Stimulated activated CD4-positive, alpha-beta T cell treated with anti-CD3 and anti-CD28 coated beads, Interleukin-15, amount 100 ng/mL, for 48 hours (primary cell): Measurements from ENCODE around the gene AP3B1.
"Not testable (repeated sequence)": the region's sequence is repeated elsewhere in the genome, so short reads cannot be mapped to it uniquely, and the experiment has no call there.

Experiments
- DNase-seq, 2 donors: peaks; one replicate each; pipeline ENCODE4 v3.0.0-alpha.2; 2020; ENCODE audit warnings: low read depth in 2 of 2

Gene AP3B1

DNA sequence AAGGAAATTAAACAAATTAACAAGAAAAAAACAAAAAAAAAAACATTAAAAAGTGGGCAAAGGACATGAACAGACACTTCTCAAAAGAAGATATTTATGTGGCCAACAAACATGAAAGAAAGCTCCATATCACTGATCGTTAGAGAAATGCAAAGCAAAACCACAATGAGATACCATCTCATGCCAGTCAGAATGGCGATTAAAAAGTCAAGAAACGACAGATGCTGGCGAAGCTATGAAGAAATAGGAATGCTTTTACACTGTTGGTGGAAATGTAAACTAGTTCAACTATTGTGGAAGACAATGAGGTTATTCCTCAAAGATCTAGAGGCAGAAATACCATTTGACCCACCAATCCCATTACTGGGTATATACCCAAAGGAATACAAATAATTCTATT is 223.8 kb downstream of the AP3B1 start:
- DNase-seq, result not testable (repeated sequence)

DNA sequence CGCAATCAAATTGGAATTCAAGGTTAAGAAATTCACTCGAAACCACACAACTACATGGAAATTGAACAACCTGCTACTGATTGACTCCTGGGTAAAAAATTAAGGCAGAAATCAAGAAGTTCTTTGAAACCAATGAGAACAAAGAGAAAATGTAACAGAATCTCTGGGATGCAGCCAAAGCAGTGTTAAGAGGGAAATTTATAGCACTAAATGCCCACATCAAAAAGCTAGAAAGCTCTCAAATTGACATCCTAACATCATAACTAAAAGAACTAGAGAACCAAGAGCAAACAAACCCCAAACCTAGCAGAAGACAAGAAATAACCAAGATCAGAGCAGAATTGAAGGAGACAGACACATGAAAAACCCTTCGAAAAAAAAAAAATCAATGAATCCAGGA is 226.9 kb downstream of the AP3B1 start:
- DNase-seq, result not testable (repeated sequence)

DNA sequence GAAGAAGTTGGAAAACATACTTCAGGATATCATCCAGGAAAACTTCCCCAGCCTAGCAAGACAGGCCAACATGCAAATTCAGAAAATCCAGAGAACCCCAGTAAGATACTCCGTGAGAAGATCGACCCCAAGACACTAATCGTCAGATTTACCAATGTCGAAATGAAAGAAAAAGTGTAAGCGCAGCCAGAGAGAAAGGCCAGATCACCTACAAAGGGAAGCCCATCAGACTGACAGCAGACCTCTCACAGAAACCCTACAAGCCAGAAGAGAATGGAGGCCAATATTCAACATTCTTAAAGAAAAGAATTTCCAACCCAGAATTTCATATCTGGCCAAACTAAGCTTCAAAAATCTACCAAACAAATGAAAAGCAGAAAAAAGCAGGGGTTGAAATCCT is 227.8 kb downstream of the AP3B1 start:
- not testable (repeated sequence) for DNase-seq

DNA sequence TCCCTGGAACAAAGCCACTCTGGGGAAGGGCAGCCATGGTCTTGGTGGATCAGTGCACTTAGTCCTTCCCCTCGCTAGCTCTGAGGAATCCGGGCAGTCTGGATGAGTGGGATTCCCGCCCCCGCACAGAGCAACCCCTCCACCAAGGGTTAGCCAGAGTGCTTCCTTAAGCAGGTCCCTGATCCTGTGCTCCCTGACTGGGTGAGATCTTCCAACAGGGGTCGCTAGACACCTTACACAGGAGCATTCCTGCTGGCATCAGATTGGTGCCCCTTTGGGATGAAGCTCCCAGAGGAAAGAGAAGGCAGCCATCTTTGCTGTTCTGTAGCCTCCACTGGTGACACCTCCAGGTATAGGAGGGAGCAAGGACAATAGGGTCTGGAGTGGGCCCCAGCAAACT is 228.8 kb downstream of the AP3B1 start:
- no peak for DNase-seq

DNA sequence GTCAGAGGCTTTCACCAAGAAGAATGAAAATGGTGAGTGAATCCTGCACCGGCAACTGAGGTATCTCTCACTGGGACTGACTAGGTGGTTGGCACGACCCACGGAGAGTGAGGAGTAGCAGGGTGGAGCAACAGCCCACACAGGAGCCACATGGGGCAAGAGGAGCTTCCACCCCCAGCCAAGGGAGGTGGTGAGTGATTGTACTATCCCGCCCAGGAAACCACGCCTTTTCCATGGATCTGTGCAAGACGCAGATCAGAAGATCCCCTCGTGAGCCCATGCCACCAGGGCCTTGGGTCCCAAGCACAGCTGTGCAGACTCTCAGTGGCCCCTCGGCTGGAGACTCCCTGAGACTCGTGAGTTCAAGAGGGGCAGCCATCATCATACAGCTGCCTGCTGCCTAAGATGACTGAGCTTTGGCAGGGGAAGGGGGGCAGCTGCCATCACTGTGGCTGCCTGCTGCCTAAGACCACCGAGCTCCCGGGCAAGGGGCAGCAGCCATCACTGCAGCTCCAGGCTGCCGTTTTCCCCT is 229.5 kb downstream of the AP3B1 start:
- DNase-seq, result no peak

DNA sequence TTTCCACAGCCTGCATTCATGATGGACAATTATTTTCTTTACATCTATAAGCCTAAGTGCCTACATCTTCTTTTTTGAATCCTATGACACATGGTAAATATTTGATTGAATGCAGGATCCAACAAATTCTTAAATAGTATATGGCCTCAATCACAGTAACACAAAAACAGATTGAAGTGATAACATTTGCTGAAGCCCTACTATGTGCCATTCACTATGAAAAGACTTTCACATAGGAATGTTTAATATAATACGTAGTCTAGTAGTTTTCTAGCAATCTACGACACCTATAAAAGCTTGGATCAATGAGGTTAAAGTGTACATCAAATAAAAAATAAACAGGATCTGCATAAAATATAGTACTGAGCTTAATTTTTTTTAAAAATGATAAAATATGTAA is 231.0 kb downstream of the AP3B1 start:
- no peak for DNase-seq

DNA sequence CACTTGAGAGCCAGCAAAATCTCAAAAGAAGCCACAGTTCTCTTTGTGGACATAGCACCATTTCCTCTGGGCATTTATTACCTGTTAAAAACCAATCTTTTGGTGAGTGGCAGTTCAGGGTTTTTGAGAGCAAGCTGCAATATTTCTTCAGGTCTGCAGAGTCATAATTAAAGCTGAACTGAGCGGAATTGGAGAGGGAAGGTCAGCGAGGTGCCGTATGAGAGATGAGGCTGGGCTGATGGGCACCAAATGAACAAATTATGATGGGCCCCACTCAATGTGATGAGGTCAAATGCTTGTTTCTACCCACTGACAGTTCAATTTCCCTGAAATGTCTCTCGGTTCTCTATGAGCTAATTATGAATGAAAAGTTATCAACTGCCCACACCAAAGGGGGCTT is 231.9 kb downstream of the AP3B1 start:
- no peak for DNase-seq

DNA sequence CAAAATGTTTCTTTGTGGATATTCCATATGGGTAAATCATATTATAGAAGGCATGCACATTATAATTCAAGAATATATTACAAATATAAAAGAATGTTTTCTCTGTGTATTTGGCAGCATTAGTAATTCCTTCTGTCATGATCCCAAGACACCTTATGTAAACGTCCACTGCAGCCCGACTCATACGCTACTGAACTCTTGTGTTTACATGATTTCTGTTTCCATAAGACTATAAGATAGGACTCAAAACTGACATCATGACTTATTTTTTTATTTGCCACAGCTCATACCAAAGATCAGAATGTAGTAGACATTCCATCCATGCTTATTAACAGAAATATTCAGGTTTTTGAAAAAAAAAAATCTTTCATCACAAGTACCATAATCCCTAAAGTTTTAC is 234.1 kb downstream of the AP3B1 start:
- no peak for DNase-seq

DNA sequence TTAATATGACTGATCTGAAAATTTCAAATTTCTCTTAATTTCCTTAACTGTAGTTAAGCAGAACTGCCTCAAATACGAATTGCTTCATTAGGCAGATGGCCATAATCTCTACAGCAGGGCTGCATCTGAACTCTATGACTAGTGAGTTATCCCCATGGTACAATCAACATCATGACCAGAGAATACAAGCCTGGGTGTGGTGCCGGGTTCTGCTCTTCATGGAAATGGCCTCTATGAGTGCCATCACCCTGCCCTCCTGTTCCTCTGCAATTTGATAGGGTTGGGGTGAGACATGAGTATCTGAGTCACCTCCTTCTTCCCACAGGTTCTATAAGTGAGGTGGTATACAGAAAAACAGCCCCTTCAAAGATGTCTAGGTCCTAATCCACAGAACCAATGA is 235.9 kb downstream of the AP3B1 start:
- no peak for DNase-seq

DNA sequence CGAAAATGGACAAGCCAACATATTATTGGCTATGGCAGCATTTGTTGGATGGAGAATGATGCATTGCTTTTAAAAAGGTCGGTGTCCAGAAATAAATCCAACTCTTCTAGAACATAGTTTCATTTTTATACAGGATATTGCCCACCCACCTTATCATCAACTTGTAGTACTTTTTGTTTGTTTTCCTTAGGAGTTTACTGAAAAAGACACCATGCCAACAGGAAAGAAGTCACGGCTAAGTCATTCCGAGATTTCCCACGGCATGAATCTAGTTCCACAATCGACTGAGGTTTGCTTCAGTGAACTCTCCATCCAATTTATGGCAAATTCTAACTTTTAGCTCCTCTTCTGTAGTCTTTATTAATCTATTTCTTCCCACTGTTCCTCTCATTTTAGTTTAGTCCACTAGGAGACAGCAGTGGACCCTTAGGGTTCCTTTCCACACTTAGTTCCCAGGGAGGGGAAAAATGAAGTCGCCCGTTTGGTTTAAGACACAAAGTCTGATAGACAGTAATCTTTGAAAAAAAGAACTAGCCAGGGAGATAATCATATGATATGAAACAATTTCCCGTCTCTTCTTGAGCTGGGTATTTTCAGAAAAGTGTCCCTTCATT is 237.5 kb downstream of the AP3B1 start:
- no peak for DNase-seq

DNA sequence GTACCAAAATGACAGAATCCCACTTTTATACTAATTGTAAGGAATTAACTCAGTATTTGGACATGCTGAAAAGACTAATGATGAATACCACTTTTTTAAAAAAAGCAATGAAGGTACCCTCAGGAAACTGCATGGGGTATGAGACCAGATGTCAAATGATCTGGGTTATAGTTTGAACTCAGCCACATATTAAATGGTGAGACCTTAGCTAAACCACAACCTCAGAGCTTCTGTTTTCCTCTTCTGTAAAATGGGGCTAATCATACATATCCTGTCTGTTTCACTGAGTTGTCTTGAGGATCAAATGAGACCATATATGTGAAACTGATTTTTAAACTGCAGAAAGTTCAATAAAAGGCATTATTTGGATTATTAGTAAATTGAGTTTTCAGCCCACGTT is 238.4 kb downstream of the AP3B1 start:
- no peak for DNase-seq

DNA sequence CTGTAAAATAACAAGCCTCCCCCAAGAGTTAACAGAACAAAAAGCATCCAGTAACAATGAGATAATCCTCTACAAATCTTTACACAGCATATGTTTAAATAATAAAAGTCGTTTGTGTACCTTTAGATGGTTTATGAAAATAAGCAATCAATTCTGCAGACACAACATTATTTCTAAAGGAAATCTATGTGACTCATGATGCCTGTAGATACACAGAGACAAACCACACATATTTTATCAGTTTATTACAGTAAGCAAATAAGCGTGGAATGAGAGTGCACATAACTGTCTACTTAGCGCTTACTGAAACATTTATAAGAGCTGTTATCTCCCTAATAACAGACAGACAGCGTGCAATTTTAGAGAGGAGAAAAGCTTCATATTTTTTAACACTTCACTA is 243.6 kb downstream of the AP3B1 start:
- DNase-seq, result no peak

DNA sequence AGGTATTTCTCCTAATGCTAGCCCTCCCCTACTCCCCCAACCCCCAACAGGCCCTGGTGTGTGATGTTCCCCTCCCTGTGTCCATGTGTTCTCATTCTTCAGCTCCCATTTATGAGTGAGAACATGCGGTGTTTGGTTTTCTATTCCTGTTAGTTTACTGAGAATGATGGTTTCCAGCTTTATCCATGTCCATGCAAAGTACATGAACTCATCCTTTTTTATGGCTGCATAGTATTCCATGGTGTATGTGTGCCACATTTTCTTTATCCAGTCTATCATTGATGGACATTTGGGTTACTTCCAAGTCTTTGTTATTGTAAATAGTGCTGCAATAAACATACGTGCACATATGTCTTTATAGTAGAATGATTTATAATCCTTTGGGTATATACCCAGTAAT is 247.7 kb downstream of the AP3B1 start:
- DNase-seq, result not testable (repeated sequence)

DNA sequence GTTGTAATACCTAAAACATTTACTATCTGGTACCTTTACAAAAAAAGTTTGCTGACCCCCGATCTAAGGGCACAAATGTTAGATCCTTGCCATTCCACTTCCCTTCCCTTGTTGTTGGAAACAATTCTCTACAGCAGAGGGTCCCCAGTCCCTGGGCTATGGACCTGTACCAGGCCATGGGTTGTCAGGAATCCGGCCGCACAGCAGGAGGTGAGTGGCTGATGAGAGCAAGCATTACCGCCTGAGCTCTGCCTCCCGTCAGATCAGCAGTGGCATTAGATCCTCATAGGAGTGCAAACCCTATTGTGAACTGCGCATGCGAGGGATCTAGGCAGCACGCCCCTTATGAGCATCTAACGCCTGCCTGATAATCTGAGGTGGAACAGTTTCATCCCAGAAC is 248.5 kb downstream of the AP3B1 start:
- DNase-seq, result no peak

DNA sequence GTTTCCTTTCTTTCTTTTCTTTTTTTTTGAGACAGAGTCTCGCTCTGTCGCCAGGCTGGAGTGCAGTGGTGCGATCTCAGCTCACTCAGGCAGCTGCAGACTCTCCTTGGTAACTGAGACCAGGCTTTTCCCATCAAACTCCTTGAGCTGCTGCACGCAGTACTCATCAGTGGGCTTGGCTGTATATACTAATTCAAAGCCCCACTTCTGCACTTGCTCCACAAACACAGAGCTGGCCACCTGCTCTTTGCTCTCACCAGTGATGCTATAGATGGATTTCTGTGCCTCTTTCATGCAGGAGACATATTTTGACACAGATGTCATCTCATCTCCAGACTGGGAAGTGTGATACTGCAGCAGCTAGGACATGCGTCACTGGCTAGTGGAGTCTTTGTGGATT is 252.7 kb downstream of the AP3B1 start:
- no peak for DNase-seq

DNA sequence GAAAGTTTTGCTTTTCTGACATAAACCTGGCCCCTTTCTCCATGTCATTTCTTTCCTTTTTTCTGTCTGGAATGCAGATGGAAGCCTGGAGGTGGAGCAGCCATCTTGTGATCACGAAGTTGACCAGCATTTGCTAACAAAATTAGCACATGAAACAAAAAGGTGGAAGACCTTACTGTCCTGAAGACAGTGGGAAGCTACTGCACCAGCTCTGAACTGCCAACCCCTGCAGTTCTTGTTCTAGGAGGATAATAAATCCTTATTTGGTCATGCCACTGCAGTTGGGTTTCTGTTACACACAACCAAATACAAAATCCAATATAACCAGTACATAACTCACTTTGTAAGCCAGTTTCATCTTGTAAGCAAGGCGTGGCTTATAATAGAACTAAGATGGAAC is 269.0 kb downstream of the AP3B1 start:
- no peak for DNase-seq

DNA sequence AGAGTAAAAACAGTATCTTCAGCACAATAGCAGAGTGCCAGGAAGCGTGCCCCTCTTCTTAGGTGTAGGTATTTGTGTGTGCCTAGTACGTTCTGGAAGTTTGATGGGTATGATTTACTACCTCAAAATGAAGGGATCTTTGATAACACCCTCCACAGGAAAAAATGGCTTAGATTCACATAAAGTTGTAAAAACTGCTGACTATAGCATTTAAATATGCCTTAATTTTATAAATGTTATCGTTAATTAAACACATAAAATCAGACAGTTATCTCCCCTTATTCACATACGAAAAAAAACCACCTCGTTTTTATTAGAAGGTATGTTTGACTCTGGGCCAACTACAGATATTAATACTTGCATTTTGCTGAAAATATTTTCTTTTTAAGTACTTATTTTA is 274.8 kb downstream of the AP3B1 start:
- DNase-seq, result no peak

DNA sequence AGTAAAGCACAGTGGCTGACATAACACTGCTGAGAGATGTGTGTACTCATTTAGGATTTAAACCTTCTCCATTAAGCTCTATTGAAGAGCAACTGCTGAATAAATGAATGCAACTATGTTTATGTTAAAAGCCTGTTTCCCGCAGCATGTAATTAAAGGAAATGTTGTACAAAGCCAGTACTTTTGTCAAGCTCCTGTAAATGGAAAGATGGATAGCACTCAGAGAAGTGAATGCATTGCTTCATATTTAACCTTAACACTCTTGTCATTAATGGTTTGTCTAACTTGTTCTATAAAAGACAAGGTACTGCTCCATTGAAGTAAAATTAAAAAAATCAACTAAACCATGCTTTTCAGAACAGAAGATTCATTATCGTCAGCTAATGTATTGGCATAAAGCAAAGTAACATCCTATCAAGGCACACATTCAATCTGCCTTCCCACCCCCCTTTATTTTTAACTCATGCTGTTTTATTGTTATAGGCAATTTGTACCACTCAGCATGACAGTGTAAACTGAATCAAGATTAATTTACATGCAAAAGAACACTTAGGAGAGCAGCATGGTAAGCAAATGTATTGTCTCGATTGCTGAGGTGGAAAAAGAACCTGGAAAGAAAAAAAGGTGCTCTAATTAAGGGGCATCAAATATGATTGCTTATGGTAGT is 277.5 kb downstream of the AP3B1 start:
- DNase-seq, result no peak

DNA sequence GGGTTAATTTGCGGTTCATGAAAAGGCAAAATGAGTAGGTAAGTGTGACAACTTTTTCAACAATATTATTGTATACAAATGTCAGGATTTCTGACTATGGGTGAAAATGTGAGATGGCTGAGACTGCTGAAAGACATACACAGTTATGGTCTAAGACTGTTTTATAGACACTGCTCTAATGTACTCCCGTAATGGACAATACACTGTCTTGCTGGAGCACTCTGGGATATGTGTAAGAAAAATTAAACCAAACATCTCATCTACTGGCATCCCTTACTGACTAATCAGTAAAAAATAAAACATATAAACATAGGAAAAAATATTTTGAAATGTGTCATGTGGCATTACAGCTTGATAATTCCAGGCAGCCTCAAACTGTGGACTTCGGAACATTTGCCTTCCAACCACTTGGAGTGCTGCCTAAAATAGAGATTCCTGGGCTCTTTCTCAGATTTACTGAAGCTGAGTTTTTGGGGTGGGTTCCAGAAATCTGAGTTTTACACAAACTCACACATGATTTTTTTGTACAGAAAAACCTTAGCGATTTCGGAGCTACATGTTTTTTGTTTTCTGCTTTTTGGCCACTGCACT is 284.5 kb downstream of the AP3B1 start:
- DNase-seq, result no peak

DNA sequence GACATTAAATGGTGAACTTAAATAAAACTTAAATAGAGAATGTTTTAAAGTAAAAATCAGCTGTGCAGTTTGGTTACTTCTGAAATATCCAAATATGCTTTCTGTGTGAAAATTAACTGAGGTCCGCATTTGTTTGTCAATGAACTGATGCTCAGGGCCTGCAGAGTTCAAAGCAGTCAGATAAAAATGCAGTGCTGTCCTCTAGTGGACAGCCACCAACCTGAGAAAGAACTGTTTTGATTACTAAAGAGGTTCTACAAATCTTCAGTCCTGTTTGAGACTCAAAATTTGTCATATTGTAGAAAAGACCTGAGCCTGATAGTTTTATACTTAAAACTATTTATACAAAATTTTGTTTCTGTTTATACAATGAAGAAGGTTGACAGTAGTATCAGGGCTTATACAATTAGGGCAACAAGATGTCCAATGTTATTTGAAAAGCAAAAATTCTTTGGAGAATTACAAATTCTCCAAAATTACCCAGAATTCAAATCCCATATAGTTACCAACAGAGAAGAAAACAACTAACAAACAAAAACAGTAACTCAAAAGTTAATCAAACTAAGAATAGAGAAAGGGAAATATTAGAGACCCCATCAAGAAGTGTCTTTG is 286.0 kb downstream of the AP3B1 start:
- no peak for DNase-seq

DNA sequence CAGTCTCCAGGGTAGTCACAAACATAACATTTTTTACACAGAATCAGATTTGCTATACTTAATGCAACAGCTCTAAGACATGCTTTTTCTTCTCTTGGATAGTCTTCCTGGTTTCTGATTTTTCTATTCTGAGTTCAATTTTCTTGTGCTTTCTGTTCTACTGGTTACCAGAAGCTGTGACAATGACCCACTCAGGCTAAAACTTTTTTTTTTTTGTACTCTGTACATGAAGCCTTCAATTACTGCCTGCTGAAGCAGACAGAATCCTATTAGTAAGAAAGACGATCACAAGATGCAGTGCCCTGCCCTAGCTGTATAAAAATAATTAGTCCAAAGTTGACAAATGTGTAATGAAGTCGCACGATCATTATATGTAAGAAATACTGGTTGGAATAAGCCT is 287.3 kb downstream of the AP3B1 start:
- DNase-seq, result no peak

DNA sequence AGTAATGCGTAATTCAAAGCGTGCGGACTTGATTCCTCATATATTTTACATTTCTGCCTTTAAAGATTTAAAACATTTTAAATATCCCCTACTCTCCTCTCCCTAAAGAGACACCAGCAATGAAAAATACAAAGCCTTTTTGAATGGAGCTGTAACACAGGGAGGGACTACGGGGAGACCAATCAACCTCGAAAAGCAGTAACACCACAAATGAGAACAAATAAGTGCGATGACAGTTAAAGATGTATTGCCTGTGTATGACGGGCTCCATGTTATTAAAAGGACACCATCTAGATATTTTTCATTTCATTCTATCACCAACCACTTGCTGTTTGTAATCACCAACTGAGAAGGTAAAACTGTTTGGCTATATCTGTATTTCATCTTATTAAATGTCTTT is 288.0 kb downstream of the AP3B1 start:
- no peak for DNase-seq
